ENCODE data around the gene PTGER1. TPM values are rescaled to one million over a fixed set of nuclear protein-coding genes. Genes with fewer than 3 reads are reported as not detected.

PTGER1 gene
- total and polyA plus RNA-seq, 9 of the 15 experiments (the other 6 are each of a cell fraction or from before 2014, with no cell fraction given), result 0.06 to 0.36 (median 0.31) TPM; not detected in 5

DNA sequence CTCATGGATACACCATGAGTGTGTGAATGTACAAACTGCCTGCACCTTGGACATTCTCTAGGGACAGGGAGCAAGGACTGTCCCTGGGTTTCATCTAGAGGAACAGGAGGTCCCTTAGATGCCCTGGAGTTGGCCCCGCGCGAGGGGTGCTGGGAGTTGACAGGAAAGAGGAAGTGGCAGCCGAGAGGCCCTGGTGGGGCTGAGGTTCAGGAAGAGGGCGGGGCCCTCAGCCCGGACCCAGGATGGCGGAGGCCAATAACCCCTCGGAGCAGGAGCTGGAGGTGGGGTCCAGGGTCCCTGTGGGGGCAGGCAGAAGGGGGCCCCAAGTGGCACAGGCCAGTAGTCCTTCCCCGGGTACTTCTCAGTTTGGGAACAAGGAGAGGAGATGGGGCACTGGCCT, 35.1 kb downstream of the PTGER1 start (continued):
- no peak for TF ChIP-seq NR3C1 (CRISPR knock-in tag; IDR thresholded peaks at IDR 0.05)
- no peak for TF ChIP-seq ZNF140 (CRISPR knock-in tag; IDR thresholded peaks at IDR 0.05)
- no peak for TF ChIP-seq EZH2 (IDR thresholded peaks at IDR 0.05; ENCODE audit: borderline replicate concordance, low read depth, low read length)
- 0 out of 4 replicates have a peak, but pooled peaks of 1 of the 2 experiments have one; percentile 20 for TF ChIP-seq FOXK2 (conservative IDR thresholded peaks at IDR 0.05 in 1 of 2, IDR thresholded peaks at IDR 0.05 in 1 of 2; ENCODE audit: low read depth in 2 of 2)
- TF ChIP-seq, protein P1, sequence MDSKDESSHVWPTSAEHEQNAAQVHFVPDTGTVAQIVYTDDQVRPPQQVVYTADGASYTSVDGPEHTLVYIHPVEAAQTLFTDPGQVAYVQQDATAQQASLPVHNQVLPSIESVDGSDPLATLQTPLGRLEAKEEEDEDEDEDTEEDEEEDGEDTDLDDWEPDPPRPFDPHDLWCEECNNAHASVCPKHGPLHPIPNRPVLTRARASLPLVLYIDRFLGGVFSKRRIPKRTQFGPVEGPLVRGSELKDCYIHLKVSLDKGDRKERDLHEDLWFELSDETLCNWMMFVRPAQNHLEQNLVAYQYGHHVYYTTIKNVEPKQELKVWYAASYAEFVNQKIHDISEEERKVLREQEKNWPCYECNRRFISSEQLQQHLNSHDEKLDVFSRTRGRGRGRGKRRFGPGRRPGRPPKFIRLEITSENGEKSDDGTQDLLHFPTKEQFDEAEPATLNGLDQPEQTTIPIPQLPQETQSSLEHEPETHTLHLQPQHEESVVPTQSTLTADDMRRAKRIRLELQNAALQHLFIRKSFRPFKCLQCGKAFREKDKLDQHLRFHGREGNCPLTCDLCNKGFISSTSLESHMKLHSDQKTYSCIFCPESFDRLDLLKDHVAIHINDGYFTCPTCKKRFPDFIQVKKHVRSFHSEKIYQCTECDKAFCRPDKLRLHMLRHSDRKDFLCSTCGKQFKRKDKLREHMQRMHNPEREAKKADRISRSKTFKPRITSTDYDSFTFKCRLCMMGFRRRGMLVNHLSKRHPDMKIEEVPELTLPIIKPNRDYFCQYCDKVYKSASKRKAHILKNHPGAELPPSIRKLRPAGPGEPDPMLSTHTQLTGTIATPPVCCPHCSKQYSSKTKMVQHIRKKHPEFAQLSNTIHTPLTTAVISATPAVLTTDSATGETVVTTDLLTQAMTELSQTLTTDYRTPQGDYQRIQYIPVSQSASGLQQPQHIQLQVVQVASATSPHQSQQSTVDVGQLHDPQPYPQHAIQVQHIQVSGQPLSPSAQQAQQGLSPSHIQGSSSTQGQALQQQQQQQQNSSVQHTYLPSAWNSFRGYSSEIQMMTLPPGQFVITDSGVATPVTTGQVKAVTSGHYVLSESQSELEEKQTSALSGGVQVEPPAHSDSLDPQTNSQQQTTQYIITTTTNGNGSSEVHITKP (IDR thresholded peaks at IDR 0.05; ENCODE audit: partially characterized antibody), result no peak
- TF ChIP-seq, protein P2, sequence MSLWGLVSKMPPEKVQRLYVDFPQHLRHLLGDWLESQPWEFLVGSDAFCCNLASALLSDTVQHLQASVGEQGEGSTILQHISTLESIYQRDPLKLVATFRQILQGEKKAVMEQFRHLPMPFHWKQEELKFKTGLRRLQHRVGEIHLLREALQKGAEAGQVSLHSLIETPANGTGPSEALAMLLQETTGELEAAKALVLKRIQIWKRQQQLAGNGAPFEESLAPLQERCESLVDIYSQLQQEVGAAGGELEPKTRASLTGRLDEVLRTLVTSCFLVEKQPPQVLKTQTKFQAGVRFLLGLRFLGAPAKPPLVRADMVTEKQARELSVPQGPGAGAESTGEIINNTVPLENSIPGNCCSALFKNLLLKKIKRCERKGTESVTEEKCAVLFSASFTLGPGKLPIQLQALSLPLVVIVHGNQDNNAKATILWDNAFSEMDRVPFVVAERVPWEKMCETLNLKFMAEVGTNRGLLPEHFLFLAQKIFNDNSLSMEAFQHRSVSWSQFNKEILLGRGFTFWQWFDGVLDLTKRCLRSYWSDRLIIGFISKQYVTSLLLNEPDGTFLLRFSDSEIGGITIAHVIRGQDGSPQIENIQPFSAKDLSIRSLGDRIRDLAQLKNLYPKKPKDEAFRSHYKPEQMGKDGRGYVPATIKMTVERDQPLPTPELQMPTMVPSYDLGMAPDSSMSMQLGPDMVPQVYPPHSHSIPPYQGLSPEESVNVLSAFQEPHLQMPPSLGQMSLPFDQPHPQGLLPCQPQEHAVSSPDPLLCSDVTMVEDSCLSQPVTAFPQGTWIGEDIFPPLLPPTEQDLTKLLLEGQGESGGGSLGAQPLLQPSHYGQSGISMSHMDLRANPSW (CRISPR knock-in tag; IDR thresholded peaks at IDR 0.05), result no peak
- TF ChIP-seq, protein P3, sequence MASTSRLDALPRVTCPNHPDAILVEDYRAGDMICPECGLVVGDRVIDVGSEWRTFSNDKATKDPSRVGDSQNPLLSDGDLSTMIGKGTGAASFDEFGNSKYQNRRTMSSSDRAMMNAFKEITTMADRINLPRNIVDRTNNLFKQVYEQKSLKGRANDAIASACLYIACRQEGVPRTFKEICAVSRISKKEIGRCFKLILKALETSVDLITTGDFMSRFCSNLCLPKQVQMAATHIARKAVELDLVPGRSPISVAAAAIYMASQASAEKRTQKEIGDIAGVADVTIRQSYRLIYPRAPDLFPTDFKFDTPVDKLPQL (IDR thresholded peaks at IDR 0.05; ENCODE audit: extremely low read depth, insufficient read length), result no peak
- TF ChIP-seq GABPA (tag; conservative IDR thresholded peaks at IDR 0.05; ENCODE audit: low read depth), result peak; percentile 80
- TF ChIP-seq PRMT5 (CRISPR knock-in tag; IDR thresholded peaks at IDR 0.05), result no peak
- TF ChIP-seq, protein P4, sequence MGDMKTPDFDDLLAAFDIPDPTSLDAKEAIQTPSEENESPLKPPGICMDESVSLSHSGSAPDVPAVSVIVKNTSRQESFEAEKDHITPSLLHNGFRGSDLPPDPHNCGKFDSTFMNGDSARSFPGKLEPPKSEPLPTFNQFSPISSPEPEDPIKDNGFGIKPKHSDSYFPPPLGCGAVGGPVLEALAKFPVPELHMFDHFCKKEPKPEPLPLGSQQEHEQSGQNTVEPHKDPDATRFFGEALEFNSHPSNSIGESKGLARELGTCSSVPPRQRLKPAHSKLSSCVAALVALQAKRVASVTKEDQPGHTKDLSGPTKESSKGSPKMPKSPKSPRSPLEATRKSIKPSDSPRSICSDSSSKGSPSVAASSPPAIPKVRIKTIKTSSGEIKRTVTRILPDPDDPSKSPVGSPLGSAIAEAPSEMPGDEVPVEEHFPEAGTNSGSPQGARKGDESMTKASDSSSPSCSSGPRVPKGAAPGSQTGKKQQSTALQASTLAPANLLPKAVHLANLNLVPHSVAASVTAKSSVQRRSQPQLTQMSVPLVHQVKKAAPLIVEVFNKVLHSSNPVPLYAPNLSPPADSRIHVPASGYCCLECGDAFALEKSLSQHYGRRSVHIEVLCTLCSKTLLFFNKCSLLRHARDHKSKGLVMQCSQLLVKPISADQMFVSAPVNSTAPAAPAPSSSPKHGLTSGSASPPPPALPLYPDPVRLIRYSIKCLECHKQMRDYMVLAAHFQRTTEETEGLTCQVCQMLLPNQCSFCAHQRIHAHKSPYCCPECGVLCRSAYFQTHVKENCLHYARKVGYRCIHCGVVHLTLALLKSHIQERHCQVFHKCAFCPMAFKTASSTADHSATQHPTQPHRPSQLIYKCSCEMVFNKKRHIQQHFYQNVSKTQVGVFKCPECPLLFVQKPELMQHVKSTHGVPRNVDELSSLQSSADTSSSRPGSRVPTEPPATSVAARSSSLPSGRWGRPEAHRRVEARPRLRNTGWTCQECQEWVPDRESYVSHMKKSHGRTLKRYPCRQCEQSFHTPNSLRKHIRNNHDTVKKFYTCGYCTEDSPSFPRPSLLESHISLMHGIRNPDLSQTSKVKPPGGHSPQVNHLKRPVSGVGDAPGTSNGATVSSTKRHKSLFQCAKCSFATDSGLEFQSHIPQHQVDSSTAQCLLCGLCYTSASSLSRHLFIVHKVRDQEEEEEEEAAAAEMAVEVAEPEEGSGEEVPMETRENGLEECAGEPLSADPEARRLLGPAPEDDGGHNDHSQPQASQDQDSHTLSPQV (IDR thresholded peaks at IDR 0.05), result peak; percentile 91
- TF ChIP-seq, protein P5, sequence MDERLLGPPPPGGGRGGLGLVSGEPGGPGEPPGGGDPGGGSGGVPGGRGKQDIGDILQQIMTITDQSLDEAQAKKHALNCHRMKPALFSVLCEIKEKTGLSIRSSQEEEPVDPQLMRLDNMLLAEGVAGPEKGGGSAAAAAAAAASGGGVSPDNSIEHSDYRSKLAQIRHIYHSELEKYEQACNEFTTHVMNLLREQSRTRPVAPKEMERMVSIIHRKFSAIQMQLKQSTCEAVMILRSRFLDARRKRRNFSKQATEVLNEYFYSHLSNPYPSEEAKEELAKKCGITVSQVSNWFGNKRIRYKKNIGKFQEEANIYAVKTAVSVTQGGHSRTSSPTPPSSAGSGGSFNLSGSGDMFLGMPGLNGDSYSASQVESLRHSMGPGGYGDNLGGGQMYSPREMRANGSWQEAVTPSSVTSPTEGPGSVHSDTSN (CRISPR knock-in tag; IDR thresholded peaks at IDR 0.05; ENCODE audit: low read depth), result no peak
- TF ChIP-seq, protein P5 (tag; conservative IDR thresholded peaks at IDR 0.05; ENCODE audit: low read depth), result no peak
